H1 (cell line): ENCODE results near the gene RASL11B. TPM values are rescaled to one million over a fixed set of nuclear protein-coding genes. Genes with fewer than 3 reads are reported as not detected.

ENCODE experiments used
- CTCF ChIA-PET: fragments of 300-600 bp; sonication (Branson Sonifier 250); formaldehyde crosslinking; loops from one replicate; lab custom pipeline; 2021; ENCODE audit not compliant: partially characterized antibody; lab: Charles Lee
- POLR2A ChIA-PET: fragments of 300-600 bp; sonication (Branson Sonifier 250); formaldehyde crosslinking; loops from one replicate; lab custom pipeline; 2021; ENCODE audit warnings: inconsistent platforms; ENCODE audit not compliant: partially characterized antibody; lab: Charles Lee
- DNase-seq, 2 experiments: peaks; one replicate each; pipeline versions ENCODE4 v3.0.0 to v3.0.0-alpha.2; 2010 to 2022; ENCODE audit warnings: low spot score in 2 of 2, low read depth in 1 of 2, mixed read lengths in 1 of 2
- FAIRE-seq: peaks from 2 replicates; lab custom pipeline; 2011; peaks lifted over from hg19 to GRCh38; lab: Jason Lieb, UNC
- H2AFZ ChIP-seq: 2 replicates; pipeline ENCODE4 v1.8.1; 2012; ENCODE audit warnings: low read length, inconsistent platforms
- H2AK5ac ChIP-seq: 2 replicates; pipeline ENCODE4 v1.6.1; 2013; ENCODE audit warnings: low read depth, low read length
- H2BK120ac ChIP-seq: replicated peaks from 2 replicates; pipeline ENCODE3; 2013; ENCODE audit warnings: low read depth, low read length, inconsistent platforms
- H2BK12ac ChIP-seq: 2 replicates; pipeline ENCODE4 v1.6.1; 2013; ENCODE audit warnings: low read depth, low read length
- H2BK15ac ChIP-seq: 2 replicates; pipeline ENCODE4 v1.6.1; 2013; ENCODE audit warnings: low read length
- H2BK20ac ChIP-seq: 2 replicates; pipeline ENCODE4 v1.6.1; 2013; ENCODE audit warnings: low read length
- H2BK5ac ChIP-seq: 2 replicates; pipeline ENCODE4 v1.6.1; 2013; ENCODE audit warnings: low read depth, low read length
- H3K14ac ChIP-seq: 2 replicates; pipeline ENCODE4 v1.6.1; 2013; ENCODE audit warnings: inconsistent platforms; ENCODE audit not compliant: insufficient read length
- H3K18ac ChIP-seq: 2 replicates; pipeline ENCODE4 v1.6.1; 2013; ENCODE audit warnings: low read length; ENCODE audit errors: extremely low read depth
- H3K23ac ChIP-seq: 2 replicates; pipeline ENCODE4 v1.6.1; 2013; ENCODE audit warnings: inconsistent platforms; ENCODE audit not compliant: insufficient read length
- H3K23me2 ChIP-seq: 2 replicates; pipeline ENCODE4 v1.6.1; 2013; ENCODE audit warnings: low read depth, low read length
- H3K27ac ChIP-seq: 2 replicates; pipeline ENCODE4 v1.6.1; 2011; ENCODE audit warnings: low read depth, low read length, inconsistent platforms
- H3K27me3 ChIP-seq, 4 experiments: replicated peaks in 1 of 4; 1 replicate in 1 of 4; 2 replicates in 3 of 4; pipeline versions ENCODE4 v1.6.1 to v1.8.1; 2011 to 2013; ENCODE audit warnings: low read length in 3 of 4, mild to moderate bottlenecking in 3 of 4, inconsistent platforms in 2 of 4, mixed read lengths in 2 of 4, moderate library complexity in 1 of 4; ENCODE audit not compliant: control insufficient read depth in 3 of 4, insufficient read depth in 3 of 4; ENCODE audit errors: extremely low read depth in 1 of 4
- H3K36me3 ChIP-seq, 4 experiments: 2 replicates each; pipeline versions ENCODE4 v1.6.1 to v1.8.1; 2011 to 2013; ENCODE audit warnings: mild to moderate bottlenecking in 4 of 4, low read length in 3 of 4, moderate library complexity in 2 of 4, control low read depth in 1 of 4, inconsistent platforms in 1 of 4; ENCODE audit not compliant: insufficient read depth in 4 of 4, control insufficient read depth in 2 of 4
- H3K4ac ChIP-seq: replicated peaks from 2 replicates; pipeline ENCODE3; 2013; ENCODE audit warnings: low read length, low read depth, mixed read lengths, inconsistent platforms; ENCODE audit not compliant: insufficient read length
- H3K4me1 ChIP-seq, 4 experiments: replicated peaks in 1 of 4; 1 replicate in 1 of 4; 2 replicates in 3 of 4; pipeline versions ENCODE4 v1.6.1 to v1.8.1; 2011 to 2013; ENCODE audit warnings: low read length in 3 of 4, inconsistent platforms in 2 of 4, mixed read lengths in 1 of 4; ENCODE audit not compliant: insufficient read depth in 4 of 4, control insufficient read depth in 3 of 4
- H3K4me2 ChIP-seq, 2 experiments: 2 replicates each; pipeline versions ENCODE4 v1.6.1 to v1.8.1; 2011 to 2013; ENCODE audit warnings: low read depth in 2 of 2, low read length in 2 of 2, control low read depth in 1 of 2, inconsistent platforms in 1 of 2, mild to moderate bottlenecking in 1 of 2; ENCODE audit not compliant: insufficient read depth in 1 of 2
- H3K4me3 ChIP-seq, 4 experiments: fragments of 200-600, 300-600 bp in 1 of 4; sonication (generic), shearing (Covaris generic), sonication (Bioruptor Twin) in 1 of 4; 2 replicates each; pipeline versions ENCODE4 v1.5.1 to v1.8.1; 2011 to 2016; ENCODE audit warnings: low read length in 4 of 4, low read depth in 3 of 4, control low read depth in 2 of 4, inconsistent platforms in 2 of 4, mild to moderate bottlenecking in 2 of 4, mixed read lengths in 1 of 4, moderate library complexity in 1 of 4; ENCODE audit not compliant: insufficient read depth in 2 of 4; ENCODE audit errors: extremely low read depth in 1 of 4
- H3K56ac ChIP-seq: replicated peaks from 2 replicates; pipeline ENCODE3; 2013; ENCODE audit warnings: low read depth, mild to moderate bottlenecking, mixed read lengths, low read length, inconsistent platforms; ENCODE audit not compliant: insufficient read length
- H3K79me1 ChIP-seq: 2 replicates; pipeline ENCODE4 v1.6.1; 2013; ENCODE audit warnings: low read depth, low read length, control low read depth
- H3K79me2 ChIP-seq, 2 experiments: 2 replicates each; pipeline versions ENCODE4 v1.6.1 to v1.8.1; 2012 to 2013; ENCODE audit warnings: low read length in 2 of 2, mild to moderate bottlenecking in 2 of 2, inconsistent platforms in 1 of 2; ENCODE audit not compliant: insufficient read depth in 2 of 2, control insufficient read depth in 1 of 2
- H3K9ac ChIP-seq, 4 experiments: replicated peaks in 1 of 4; 1 replicate in 1 of 4; 2 replicates in 3 of 4; pipeline versions ENCODE4 v1.6.1 to v1.8.1; 2011 to 2013; ENCODE audit warnings: low read depth in 3 of 4, low read length in 3 of 4, control low read depth in 2 of 4, mild to moderate bottlenecking in 2 of 4, moderate library complexity in 2 of 4, inconsistent platforms in 1 of 4; ENCODE audit errors: extremely low read depth in 1 of 4
- H3K9me3 ChIP-seq, 2 experiments: 2 replicates each; pipeline versions ENCODE4 v1.6.1 to v1.8.1; 2012 to 2013; ENCODE audit warnings: mild to moderate bottlenecking in 2 of 2, moderate library complexity in 2 of 2, control low read depth in 1 of 2, inconsistent platforms in 1 of 2, low read depth in 1 of 2, low read length in 1 of 2, mixed read lengths in 1 of 2; ENCODE audit not compliant: insufficient read depth in 2 of 2
- H4K20me1 ChIP-seq, 2 experiments: replicated peaks in 1 of 2; 2 replicates each; pipeline versions ENCODE3 to v1.8.1; 2011 to 2013; ENCODE audit warnings: inconsistent platforms in 2 of 2, low read length in 2 of 2, mild to moderate bottlenecking in 1 of 2; ENCODE audit not compliant: insufficient read depth in 2 of 2, control insufficient read depth in 1 of 2
- H4K5ac ChIP-seq: 2 replicates; pipeline ENCODE4 v1.6.1; 2013; ENCODE audit warnings: low read length, low read depth, mixed read lengths, inconsistent platforms; ENCODE audit not compliant: insufficient read length
- H4K8ac ChIP-seq: 2 replicates; pipeline ENCODE4 v1.8.0; 2013; ENCODE audit warnings: mild to moderate bottlenecking, moderate library complexity, low read length, inconsistent platforms; ENCODE audit not compliant: insufficient read depth; ENCODE audit errors: extremely low read depth
- H4K91ac ChIP-seq: replicated peaks from 2 replicates; pipeline ENCODE3; 2013; ENCODE audit warnings: low read length, mixed read lengths, inconsistent platforms; ENCODE audit not compliant: insufficient read length
- BCL11A ChIP-seq, 2 experiments: IDR thresholded peaks; one replicate each; pipeline ENCODE4 v1.6.1; 2011; ENCODE audit warnings: low read depth in 2 of 2, low read length in 2 of 2, mild to moderate bottlenecking in 2 of 2
- BRCA1 ChIP-seq: IDR thresholded peaks from 2 replicates; pipeline ENCODE4 v1.6.1; 2012; ENCODE audit warnings: low read depth, low read length, improper control_type of control experiment
- GABPA ChIP-seq: IDR thresholded peaks from 2 replicates; pipeline ENCODE4 v1.6.1; 2011; ENCODE audit warnings: mild to moderate bottlenecking, low read length, moderate library complexity, borderline replicate concordance; ENCODE audit not compliant: insufficient read depth
- KDM1A ChIP-seq: fragments of 200-600, 300-600 bp; sonication (generic); IDR thresholded peaks from 2 replicates; pipeline ENCODE4 v1.7.1; 2016; ENCODE audit warnings: mild to moderate bottlenecking, low read length, borderline replicate concordance
- SAP30 ChIP-seq: fragments of 300-600 bp; sonication (generic); IDR thresholded peaks from 2 replicates; pipeline ENCODE4 v1.7.1; 2012; ENCODE audit warnings: low read length, moderate library complexity, mild to moderate bottlenecking, inconsistent platforms; ENCODE audit not compliant: insufficient read depth, insufficient replicate concordance
- SIX5 ChIP-seq: IDR thresholded peaks from 2 replicates; pipeline ENCODE4 v1.6.1; 2011; ENCODE audit warnings: mild to moderate bottlenecking, low read depth, low read length
- SP1 ChIP-seq: IDR thresholded peaks from 2 replicates; pipeline ENCODE4 v1.6.1; 2011; ENCODE audit warnings: low read depth, low read length
- TAF7 ChIP-seq: optimal IDR thresholded peaks from 2 replicates; pipeline ENCODE3; 2011; ENCODE audit warnings: low read depth, mild to moderate bottlenecking, inconsistent platforms, low read length, moderate library complexity, borderline replicate concordance
- TBP ChIP-seq: IDR thresholded peaks from 2 replicates; pipeline ENCODE4 v1.6.1; 2011; ENCODE audit warnings: low read depth, low read length, improper control_type of control experiment
- ZNF274 ChIP-seq: IDR thresholded peaks from 2 replicates; pipeline ENCODE4 v1.7.0; 2012; ENCODE audit warnings: low read length, borderline replicate concordance; ENCODE audit errors: extremely low read depth
- WGBS, 2 experiments: shearing (Covaris generic) in 1 of 2; methylation state at CpG; one replicate each; pipeline versions ENCODE4 v1.1.6 to v1.1.7; 2013 to 2015; ENCODE audit warnings: low lambda C conversion rate in 2 of 2, mixed read lengths in 2 of 2, inconsistent platforms in 1 of 2, low coverage in 1 of 2, missing lambda C conversion rate in 1 of 2; ENCODE audit not compliant: insufficient replicate concordance in 2 of 2, insufficient coverage in 1 of 2, insufficient read length in 1 of 2; ENCODE audit errors: extremely low coverage in 1 of 2, missing lambda C conversion rate in 1 of 2; 5-methylcytosine and 5-hydroxymethylcytosine counted together
- polyA plus RNA-seq, 7 experiments: library from polyadenylated mRNA; depleted of rRNA in 3 of 7; stranded (reverse) in 5 of 7; unstranded in 2 of 7; fragments of >200 nt in 5 of 7; fragments of 200-250 nt in 2 of 7; gene quantifications; 1 replicate in 5 of 7; 2 replicates in 1 of 7; 4 replicates in 1 of 7; pipeline versions ENCODE4 v1.2.1 to v1.2.3, GENCODE V29; 2011 to 2013; ENCODE audit warnings: missing spikeins in 2 of 7, mixed read lengths in 2 of 7
- total RNA-seq: library from RNA; stranded (reverse); fragmentation: NEBNext Ultra II Directional; extraction: Animal tissue kit (Norgen Biotek cat#: 25700); gene quantifications from 2 replicates; pipeline ENCODE4 v1.2.1, GENCODE V29; 2021

The RASL11B gene
- total and polyA plus RNA-seq, 2 of the 8 experiments (the other 6 are each of a cell fraction or from before 2014, with no cell fraction given) = 49.8 to 75.5 TPM

GRCh38 chr4:52825460-52826090 is 36.5 kb upstream of the RASL11B start:
- Histone ChIP-seq H3K4me2 (no peak overlapping the region), H4K8ac (no peak overlapping the region), H3K18ac (peak overlapping the region; percentile 68; the same call in 1 of the 2 replicates), H2AFZ (no peak overlapping the region), H3K4me1 (no peaks in the 10 kb centered on the region), H3K14ac (no peak overlapping the region), H3K27ac (no peak overlapping the region), H4K91ac (peak overlapping the region; percentile 78), H2BK12ac (peak overlapping the region; percentile 82), H3K9ac (no peak overlapping the region), H4K20me1 (no peaks in the 10 kb centered on the region), H4K5ac (no peak overlapping the region), H3K4me3 (no peak overlapping the region), H3K23me2 (no peaks in the 10 kb centered on the region), H3K56ac (no peak overlapping the region), H3K27me3 (no peaks in the 10 kb centered on the region), H2AK5ac (0 out of 2 replicates have a peak overlapping the region, but pooled peaks have one; percentile 17), H2BK120ac (no peak overlapping the region), H2BK5ac (peak overlapping the region; percentile 62; the same call in 1 of the 2 replicates), H3K23ac (no peak overlapping the region), H2BK15ac (peak overlapping the region; percentile 76; the same call in 1 of the 2 replicates), H2BK20ac (peak overlapping the region; percentile 83; the same call in 1 of the 2 replicates), H3K79me2 (no peaks in the 10 kb centered on the region), H3K4ac (no peak overlapping the region), H3K36me3 (no peaks in the 10 kb centered on the region), H3K79me1 (no peaks in the 10 kb centered on the region), H3K9me3 (no peaks in the 10 kb centered on the region; a peak in 1 of 4 replicates)
- 83% methylated on average over 3 of the region's 3 CpGs; no CpG with 5 or more reads in 1 of the 2 experiments for WGBS, 2 experiments
- no peak for DNase-seq
- CTCF ChIA-PET = interaction anchor here (1.2 to 1.7 kb wide), 4 partner anchors 16 to 158 kb away, joined by 3 to 4 read pairs (median 3); no protein-coding TSS in a partner anchor
- no peak for FAIRE-seq
- TF ChIP-seq GABPA = no peak
- TF ChIP-seq SP1 = no peak
- no peak for TF ChIP-seq ZNF274
- TF ChIP-seq TBP = no peak
- no peak for TF ChIP-seq KDM1A
- no peak for TF ChIP-seq SIX5
- TF ChIP-seq BCL11A (IDR thresholded peaks at IDR 0.05; ENCODE audit: low read depth in 2 of 2, low read length in 2 of 2) = no peak
- TF ChIP-seq SAP30 = no peak
- TF ChIP-seq TAF7 = no peak
- no peak for TF ChIP-seq BRCA1
- POLR2A ChIA-PET = interaction anchor here (1.1 to 4.2 kb wide), 3 partner anchors 9 to 38 kb away, joined by 3 to 26 read pairs (median 9); no protein-coding TSS in a partner anchor
